ENCODE results near the gene UNC45B.
"Not testable (repeated sequence)": the region's sequence is repeated elsewhere in the genome, so short reads cannot be mapped to it uniquely, and the experiment has no call there.

Gene UNC45B

GRCh38 chr17:35224436-35224835 lies 76.8 kb downstream of the UNC45B start:
- no peak for DNase-seq

DNA sequence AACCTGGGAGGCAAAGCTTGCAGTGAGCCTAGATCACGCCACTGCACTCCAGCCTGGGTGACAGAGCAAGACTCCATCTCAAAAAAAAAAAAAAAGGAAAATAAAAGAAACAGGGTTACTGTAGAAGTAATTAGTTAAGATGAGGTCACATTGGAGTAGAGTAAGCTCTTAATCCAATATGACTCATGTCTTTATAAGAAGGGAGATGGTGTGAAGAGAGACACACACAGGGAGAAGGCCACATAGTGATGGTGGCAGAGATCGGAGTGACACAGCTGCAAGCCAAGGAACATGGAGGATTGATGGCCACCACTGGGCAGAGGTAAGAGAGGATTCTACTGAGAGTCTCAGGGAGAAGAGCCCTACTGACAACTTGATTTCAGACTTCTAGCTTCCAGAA lies 79.9 kb downstream of the UNC45B start:
- DNase-seq = no peak

GRCh38 chr17:35229638-35230037 lies 82.0 kb downstream of the UNC45B start:
- no peak for DNase-seq

- DNase-seq = not testable (repeated sequence)
These were observed 86.7 kb downstream of the UNC45B start for GRCh38 chr17:35234315-35234714.

DNA sequence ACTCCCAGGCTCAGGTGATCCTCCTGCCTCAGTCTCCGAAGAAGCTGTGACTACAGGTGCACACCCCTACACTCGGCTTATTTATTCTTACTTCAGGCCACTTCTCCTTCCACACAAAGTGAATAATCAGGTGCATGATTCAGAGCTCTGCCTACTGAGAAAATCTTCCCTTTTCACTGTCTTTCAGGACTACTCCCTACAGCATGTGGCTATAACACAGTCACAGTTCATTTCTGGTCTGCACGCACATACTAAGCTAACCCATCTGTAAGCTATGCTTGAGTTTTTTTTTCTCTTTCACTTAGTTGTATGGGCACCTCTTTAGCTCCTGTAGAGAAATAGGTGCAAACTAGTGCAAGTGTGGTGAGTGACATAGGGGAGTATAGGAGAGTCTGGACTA lies 87.7 kb downstream of the UNC45B start:
- no peak for DNase-seq

GRCh38 chr17:35235917-35236316 lies 88.3 kb downstream of the UNC45B start:
- no peak for DNase-seq

DNA sequence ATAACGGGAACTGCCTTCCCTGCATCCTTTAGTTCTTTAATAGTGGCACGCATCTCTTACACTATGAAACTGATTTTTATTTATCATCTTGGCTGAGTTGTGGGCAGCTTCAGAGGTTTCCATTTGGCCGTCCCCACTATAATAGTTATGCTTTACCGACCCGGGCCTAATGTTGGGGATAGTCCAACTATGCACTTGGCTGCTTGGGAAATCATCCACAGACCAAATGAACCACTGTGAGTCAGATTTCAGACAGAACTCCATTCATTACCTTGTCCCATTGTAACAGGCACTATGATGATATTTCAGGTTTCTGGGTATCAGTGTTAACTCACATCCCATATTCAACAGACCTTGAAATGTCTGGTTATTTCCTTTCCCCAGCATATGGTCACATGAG lies 89.2 kb downstream of the UNC45B start:
- no peak for DNase-seq

DNA sequence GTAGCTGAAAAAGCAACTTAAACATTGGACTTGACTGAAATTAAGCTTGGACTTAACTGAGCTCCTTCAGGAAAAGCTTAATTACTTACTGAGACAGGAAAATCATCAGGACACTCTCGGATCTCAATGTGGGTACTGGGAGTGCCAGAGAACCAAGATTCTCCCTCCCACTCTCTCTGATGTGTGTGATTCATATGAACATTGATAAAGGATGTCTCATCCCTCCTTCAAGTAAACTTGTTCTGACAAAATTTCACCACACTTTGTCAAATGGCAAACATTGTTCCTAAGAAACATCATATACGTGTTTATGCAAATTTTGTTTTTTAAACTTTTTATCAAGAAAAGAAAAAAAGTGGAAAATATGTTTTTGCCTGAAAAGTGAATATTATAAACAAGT lies 91.2 kb downstream of the UNC45B start:
- DNase-seq = no peak

Measured in left hindlimb (tissue), 1 donor.